IMR-90 (cell line): ENCODE data around the gene DHX38. TPM values are rescaled to one million over a fixed set of nuclear protein-coding genes. Genes with fewer than 3 reads are reported as not detected.

Source experiments
- ATAC-seq: fragments of 200-7000 bp; cut with Tn5 transposase; 2 replicates; pipeline ENCODE4 v1.9.1; 2020; ENCODE audit warnings: low read depth, mild to moderate bottlenecking, moderate library complexity
- BruUV-seq: library from RNA; stranded (reverse); fragments of 400-500 nt; replicated peaks from 2 replicates; lab custom pipeline; 2021; lab: Mats Ljungman, UMichigan
- CTCF ChIA-PET: fragments of 300-600 bp; formaldehyde crosslinking; extraction: SDS; loops from one replicate; lab custom pipeline; 2021; ENCODE audit warnings: antibody characterized with exemption; lab: Yijun Ruan, JAX
- POLR2A ChIA-PET: fragments of 300-600 bp; sonication (Branson Sonifier 250); formaldehyde crosslinking; loops from one replicate; lab custom pipeline; 2022; ENCODE audit warnings: antibody characterized with exemption; ENCODE audit not compliant: unreplicated experiment; lab: Charles Lee
- DNase-seq: peaks from one replicate; pipeline ENCODE4 v3.0.0; 2013
- H2AFZ ChIP-seq: replicated peaks from 2 replicates; pipeline ENCODE3; 2013; ENCODE audit warnings: low read length, mild to moderate bottlenecking; ENCODE audit not compliant: poor library complexity
- H2AK5ac ChIP-seq: 2 replicates; pipeline ENCODE4 v1.6.1; 2013; ENCODE audit warnings: low read depth, low read length, inconsistent platforms
- H2AK9ac ChIP-seq: replicated peaks from 2 replicates; pipeline ENCODE3; 2013; ENCODE audit warnings: mild to moderate bottlenecking, low read depth, low read length, moderate library complexity; ENCODE audit not compliant: poor library complexity
- H2BK120ac ChIP-seq: 2 replicates; pipeline ENCODE4 v1.6.1; 2013; ENCODE audit warnings: low read depth, low read length, inconsistent platforms
- H2BK15ac ChIP-seq: 3 replicates; pipeline ENCODE4 v1.6.1; 2013; ENCODE audit warnings: low read depth, low read length, inconsistent platforms
- H2BK20ac ChIP-seq: 2 replicates; pipeline ENCODE4 v1.6.1; 2013; ENCODE audit warnings: low read depth, mild to moderate bottlenecking, inconsistent platforms, low read length, moderate library complexity
- H2BK5ac ChIP-seq: 2 replicates; pipeline ENCODE4 v1.6.1; 2013; ENCODE audit warnings: mild to moderate bottlenecking, low read depth, low read length, inconsistent platforms; ENCODE audit not compliant: poor library complexity, severe bottlenecking
- H3K14ac ChIP-seq: replicated peaks from 2 replicates; pipeline ENCODE4 v1.6.1; 2013; ENCODE audit warnings: low read depth, low read length, inconsistent platforms
- H3K18ac ChIP-seq: 2 replicates; pipeline ENCODE4 v1.6.1; 2013; ENCODE audit warnings: low read depth, low read length, control low read depth
- H3K23ac ChIP-seq: 2 replicates; pipeline ENCODE4 v1.6.1; 2013; ENCODE audit warnings: low read depth, low read length, inconsistent platforms
- H3K27ac ChIP-seq: 2 replicates; pipeline ENCODE4 v1.5.1; 2013; ENCODE audit warnings: mild to moderate bottlenecking, control low read depth, low read length; ENCODE audit not compliant: insufficient read depth
- H3K27me3 ChIP-seq: 2 replicates; pipeline ENCODE4 v1.6.1; 2013; ENCODE audit warnings: low read length; ENCODE audit not compliant: control insufficient read depth, insufficient read depth
- H3K36me3 ChIP-seq: 2 replicates; pipeline ENCODE4 v1.6.1; 2013; ENCODE audit warnings: low read length, mixed read lengths; ENCODE audit not compliant: control insufficient read depth, insufficient read depth
- H3K4ac ChIP-seq: 2 replicates; pipeline ENCODE4 v1.6.1; 2013; ENCODE audit warnings: low read depth, low read length, inconsistent platforms
- H3K4me1 ChIP-seq: 2 replicates; pipeline ENCODE4 v1.6.1; 2013; ENCODE audit warnings: low read length, mixed read lengths; ENCODE audit not compliant: control insufficient read depth, insufficient read depth
- H3K4me2 ChIP-seq: 2 replicates; pipeline ENCODE4 v1.6.1; 2013; ENCODE audit warnings: low read depth, mild to moderate bottlenecking, control low read depth, low read length, moderate library complexity
- H3K4me3 ChIP-seq: 2 replicates; pipeline ENCODE4 v1.5.1; 2013; ENCODE audit warnings: low read depth, mild to moderate bottlenecking, control low read depth, low read length, moderate library complexity; ENCODE audit not compliant: insufficient read depth
- H3K56ac ChIP-seq: 2 replicates; pipeline ENCODE4 v1.6.1; 2013; ENCODE audit warnings: low read length, inconsistent platforms; ENCODE audit not compliant: insufficient read depth; ENCODE audit errors: extremely low read depth
- H3K79me1 ChIP-seq, 2 experiments: 2 replicates each; pipeline ENCODE4 v1.6.1; 2013; ENCODE audit warnings: low read length in 2 of 2, inconsistent platforms in 1 of 2, low read depth in 1 of 2
- H3K9ac ChIP-seq: 2 replicates; pipeline ENCODE4 v1.6.1; 2013; ENCODE audit warnings: low read depth, low read length, control low read depth
- H3K9me1 ChIP-seq: 2 replicates; pipeline ENCODE4 v1.6.1; 2013; ENCODE audit warnings: low read length, inconsistent platforms; ENCODE audit not compliant: insufficient read depth
- H3K9me3 ChIP-seq: 2 replicates; pipeline ENCODE4 v1.6.1; 2013; ENCODE audit warnings: low read length; ENCODE audit not compliant: control insufficient read depth, insufficient read depth
- H4K20me1 ChIP-seq: 2 replicates; pipeline ENCODE4 v1.6.1; 2013; ENCODE audit warnings: low read length, inconsistent platforms; ENCODE audit not compliant: insufficient read depth
- H4K5ac ChIP-seq: 2 replicates; pipeline ENCODE4 v1.6.1; 2013; ENCODE audit warnings: mild to moderate bottlenecking, low read depth, low read length, control low read depth
- H4K8ac ChIP-seq, 2 experiments: 2 replicates each; pipeline ENCODE4 v1.6.1; 2013; ENCODE audit warnings: low read depth in 2 of 2, low read length in 2 of 2, control low read depth in 1 of 2, inconsistent platforms in 1 of 2
- H4K91ac ChIP-seq: 2 replicates; pipeline ENCODE4 v1.6.1; 2013; ENCODE audit warnings: low read depth, low read length, inconsistent platforms; ENCODE audit not compliant: insufficient read depth
- CEBPB ChIP-seq: IDR thresholded peaks from 2 replicates; pipeline ENCODE4 v1.6.1; 2012; ENCODE audit warnings: low read depth, low read length, improper control_type of control experiment
- CHD1 ChIP-seq: IDR thresholded peaks from 2 replicates; pipeline ENCODE4 v1.6.1; 2012; ENCODE audit warnings: low read depth, low read length, improper control_type of control experiment
- CTCF ChIP-seq: conservative IDR thresholded peaks from 2 replicates; pipeline ENCODE4 v1.5.1; 2012; ENCODE audit warnings: mild to moderate bottlenecking, low read depth, low read length, improper control_type of control experiment
- ELK1 ChIP-seq: fragments of 150-350 bp; IDR thresholded peaks from 2 replicates; pipeline ENCODE4 v1.6.1; 2016; ENCODE audit warnings: low read depth, mild to moderate bottlenecking, low read length, moderate library complexity, borderline replicate concordance
- FOS ChIP-seq: fragments of 150-350 bp; IDR thresholded peaks from 2 replicates; pipeline ENCODE4 v1.6.1; 2016; ENCODE audit warnings: low read depth, low read length
- MAFK ChIP-seq: IDR thresholded peaks from 2 replicates; pipeline ENCODE4 v1.6.1; 2012; ENCODE audit warnings: low read depth, low read length, improper control_type of control experiment
- MAZ ChIP-seq: IDR thresholded peaks from 2 replicates; pipeline ENCODE4 v1.6.1; 2012; ENCODE audit warnings: low read depth, mild to moderate bottlenecking, low read length, improper control_type of control experiment, moderate library complexity, borderline replicate concordance
- MXI1 ChIP-seq: IDR thresholded peaks from 2 replicates; pipeline ENCODE4 v1.6.1; 2012; ENCODE audit warnings: low read depth, mild to moderate bottlenecking, low read length, moderate library complexity, borderline replicate concordance
- NFE2L2 ChIP-seq: fragments of 150-350 bp; IDR thresholded peaks from 2 replicates; pipeline ENCODE4 v1.6.1; 2016; ENCODE audit warnings: low read depth, mild to moderate bottlenecking, low read length
- POLR2A ChIP-seq: IDR thresholded peaks from 2 replicates; pipeline ENCODE4 v1.6.1; 2012; ENCODE audit warnings: mild to moderate bottlenecking, low read depth, low read length
- RAD21 ChIP-seq: IDR thresholded peaks from 2 replicates; pipeline ENCODE4 v1.6.1; 2012; ENCODE audit warnings: low read length, improper control_type of control experiment
- RCOR1 ChIP-seq: IDR thresholded peaks from 2 replicates; pipeline ENCODE4 v1.6.1; 2012; ENCODE audit warnings: mild to moderate bottlenecking, low read length, improper control_type of control experiment; ENCODE audit not compliant: insufficient replicate concordance
- RFX5 ChIP-seq: IDR thresholded peaks from 2 replicates; pipeline ENCODE4 v1.8.0; 2012; ENCODE audit warnings: low read depth, mild to moderate bottlenecking, low read length, moderate library complexity
- SMC3 ChIP-seq: fragments of 150-350 bp; IDR thresholded peaks from 2 replicates; pipeline ENCODE4 v1.6.1; 2016; ENCODE audit warnings: low read depth, mild to moderate bottlenecking, antibody characterized with exemption, low read length, moderate library complexity
- USF2 ChIP-seq: fragments of 150-350 bp; IDR thresholded peaks from 2 replicates; pipeline ENCODE4 v1.6.1; 2017; ENCODE audit warnings: mild to moderate bottlenecking, antibody characterized with exemption, low read length, low read depth
- WGBS, 2 experiments: methylation state at CpG; one replicate each; pipeline versions ENCODE4 v1.1.5 to v1.1.7; 2013; ENCODE audit warnings: missing lambda C conversion rate in 2 of 2; ENCODE audit not compliant: insufficient read length in 1 of 2; ENCODE audit errors: extremely low coverage in 2 of 2; 5-methylcytosine and 5-hydroxymethylcytosine counted together
- dilution Hi-C: fragments of 300-500 bp; cut with HindIII; formaldehyde crosslinking; loops from one replicate; pipeline ENCODE4 v1.14.3; 2018; ENCODE audit warnings: low sequenced_read_pairs; ENCODE audit not compliant: unreplicated experiment
- in situ Hi-C: fragments of 300-500 bp; cut with MboI; formaldehyde crosslinking; loops from 3 replicates; pipeline ENCODE4 v1.14.3; 2019; ENCODE audit warnings: low sequenced_read_pairs, inconsistent platforms, mixed read lengths
- intact Hi-C: fragments of 100-400 bp; cut with micrococcal nuclease; formaldehyde crosslinking; loops from 2 replicates; pipeline ENCODE4 v1.10.0; 2022
- polyA plus RNA-seq, 3 experiments: library from polyadenylated mRNA; depleted of rRNA; stranded (reverse); fragments of >200 nt; gene quantifications; 2 replicates each; pipeline ENCODE4 v1.2.3, GENCODE V29; 2012; ENCODE audit warnings: low replicate concordance in 1 of 3
- total RNA-seq: library from RNA; depleted of rRNA; stranded (reverse); fragments of >200 nt; gene quantifications from 2 replicates; pipeline ENCODE4 v1.2.3, GENCODE V29; 2012

DHX38 gene
- total and polyA plus RNA-seq, 2 of the 4 experiments (the other 2 are of a cell fraction), result 45.4 to 49.6 TPM

GRCh38 chr16:72138064-72138572, 44.5 kb downstream of the DHX38 start:
- H2BK120ac ChIP-seq, result no peak overlapping the region
- H3K23ac ChIP-seq, result no peak overlapping the region
- ChIA-PET CTCF (interaction anchor here (0.5 kb wide), 1 partner anchor 1517 kb away, joined by 3 read pairs; no protein-coding TSS in a partner anchor), POLR2A (no interaction called here)
- no peak overlapping the region for H2AK5ac ChIP-seq
- no peak overlapping the region for H2BK20ac ChIP-seq
- ATAC-seq (no peak), DNase-seq (no peak)
- H4K8ac ChIP-seq, result no peak overlapping the region
- H3K36me3 ChIP-seq, result no peaks in the 10 kb centered on the region
- no peaks in the 10 kb centered on the region for H3K9me1 ChIP-seq
- H2AK9ac ChIP-seq, result no peak overlapping the region
- no peak overlapping the region for H2BK5ac ChIP-seq
- no peaks in the 10 kb centered on the region; the same call in 1 of the 2 replicates for H3K27me3 ChIP-seq
- H3K9me3 ChIP-seq, result no peaks in the 10 kb centered on the region
- H3K27ac ChIP-seq, result no peak overlapping the region
- H3K79me1 ChIP-seq, result no peaks in the 10 kb centered on the region
- H2AFZ ChIP-seq, result no peak overlapping the region
- no TSS peak for BruUV-seq
- in situ Hi-C loops (no loop called here), dilution Hi-C loops (no loop called here), intact Hi-C loops (no loop called here)
- H3K4ac ChIP-seq, result no peak overlapping the region
- no peak overlapping the region for H3K4me3 ChIP-seq
- H3K4me2 ChIP-seq, result no peak overlapping the region
- no peak overlapping the region for H3K56ac ChIP-seq
- no peak overlapping the region for H4K91ac ChIP-seq
- H3K4me1 ChIP-seq, result no peaks in the 10 kb centered on the region
- WGBS, 2 experiments, result no CpG with 5 or more reads among the region's 4 CpGs
- H3K14ac ChIP-seq, result no peak overlapping the region
- H3K9ac ChIP-seq, result no peak overlapping the region
- no peak overlapping the region for H2BK15ac ChIP-seq
- no peak overlapping the region for H4K5ac ChIP-seq
- TF ChIP-seq RCOR1, result no peak
- no peak for TF ChIP-seq ELK1
- no peak for TF ChIP-seq MAFK
- no peak for TF ChIP-seq SMC3
- no peak for TF ChIP-seq POLR2A
- no peak for TF ChIP-seq MXI1
- no peak for TF ChIP-seq MAZ
- no peak for TF ChIP-seq NFE2L2
- TF ChIP-seq RFX5, result no peak
- TF ChIP-seq CHD1, result no peak
- no peak for TF ChIP-seq FOS
- no peak for TF ChIP-seq CTCF
- no peak for TF ChIP-seq RAD21
- TF ChIP-seq USF2, result no peak
- no peak for TF ChIP-seq CEBPB
- H4K20me1 ChIP-seq, result no peaks in the 10 kb centered on the region
- no peak overlapping the region for H3K18ac ChIP-seq
